HG02973 (cell line): Measurements from ENCODE around the gene GRAMD4.

Source experiments
- ATAC-seq: cut with Tn5 transposase; IDR thresholded peaks from one replicate; pipeline ENCODE4 v1.9.1; 2021; ENCODE audit warnings: moderate library complexity; ENCODE audit not compliant: unreplicated experiment

Gene GRAMD4

DNA sequence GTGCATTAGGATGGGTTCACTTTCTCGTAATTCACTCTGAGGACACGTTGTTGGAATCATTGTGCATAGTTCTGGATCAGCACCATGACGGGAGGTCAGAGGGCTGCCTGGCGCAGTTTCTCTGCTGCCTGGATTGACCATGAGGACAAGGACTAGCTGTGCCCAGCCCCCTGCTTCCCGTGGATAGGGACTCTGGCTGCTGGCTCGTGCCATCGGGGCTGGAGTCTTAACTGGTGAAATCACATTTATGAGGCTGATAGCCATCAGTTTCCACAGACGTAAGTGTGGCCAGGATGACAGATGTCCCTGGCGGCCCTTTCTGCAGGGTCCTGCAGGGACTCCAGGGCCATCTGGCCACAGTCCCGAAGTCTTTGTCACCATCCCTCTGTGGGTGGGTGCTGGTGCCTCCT is 24.1 kb upstream of the GRAMD4 start:
- ATAC-seq: no peak

DNA sequence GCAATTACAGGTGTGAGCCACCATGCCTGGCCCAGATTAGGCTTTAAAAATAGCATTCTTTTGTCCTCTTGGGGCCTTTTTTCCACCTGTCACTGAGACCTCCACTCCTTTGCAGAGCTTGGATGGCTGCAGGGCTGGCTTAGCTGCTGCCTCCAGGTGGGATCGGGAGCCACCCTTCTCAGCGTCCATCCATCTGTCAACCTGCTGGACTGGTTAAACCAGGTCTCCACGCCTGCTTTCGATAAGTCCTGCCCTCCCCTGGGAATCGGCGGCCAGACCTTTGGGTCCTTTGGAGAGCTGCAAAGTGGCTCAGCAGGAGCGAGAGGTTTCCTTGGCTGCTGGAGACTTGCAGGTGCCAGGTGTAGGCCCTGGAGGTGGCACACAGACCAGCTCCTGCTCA is 23.4 kb upstream of the GRAMD4 start:
- no peak for ATAC-seq

GRCh38 chr22:46598224-46598623 is 22.0 kb upstream of the GRAMD4 start:
- no peak for ATAC-seq

DNA sequence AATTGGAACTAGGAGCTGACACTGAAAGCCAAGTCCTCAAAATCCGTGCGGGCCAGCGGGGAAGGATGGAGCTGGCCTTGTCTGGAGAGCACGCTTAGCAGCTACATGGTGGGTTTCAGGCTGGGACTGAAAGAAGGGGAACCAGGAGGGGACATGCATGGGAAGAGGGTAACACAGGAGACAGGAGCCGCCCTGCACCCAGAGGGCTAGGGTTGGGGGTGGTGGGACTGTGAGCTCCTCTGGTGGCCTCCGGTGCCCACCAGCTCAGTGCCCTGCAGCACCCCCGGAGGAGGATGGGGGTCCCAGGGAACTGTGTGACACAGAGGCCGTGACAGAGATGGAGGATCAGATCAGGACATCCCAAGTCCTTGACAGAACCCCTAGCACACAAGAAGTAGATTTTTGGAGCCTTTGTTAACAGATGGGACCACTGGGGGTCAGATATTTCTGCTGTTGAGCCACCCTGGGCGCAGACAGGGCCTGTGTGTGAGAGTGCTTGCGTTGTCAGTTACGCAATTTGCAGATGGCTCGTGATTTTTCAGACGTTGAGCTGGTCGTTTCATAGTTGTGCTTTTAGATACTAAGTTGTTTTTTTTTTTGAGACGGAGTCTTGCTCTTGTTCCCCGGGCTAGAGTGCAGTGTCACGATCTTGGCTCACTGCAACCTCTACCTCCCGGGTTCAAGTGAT is 21.3 kb upstream of the GRAMD4 start:
- ATAC-seq: no peak

GRCh38 chr22:46600273-46600796 is 19.9 kb upstream of the GRAMD4 start:
- no peak for ATAC-seq

- ATAC-seq: no peak
Measured at GRCh38 chr22:46602025-46602424, 18.2 kb upstream of the GRAMD4 start.

- ATAC-seq: no peak
Measured at GRCh38 chr22:46604306-46604690, 15.9 kb upstream of the GRAMD4 start.

DNA sequence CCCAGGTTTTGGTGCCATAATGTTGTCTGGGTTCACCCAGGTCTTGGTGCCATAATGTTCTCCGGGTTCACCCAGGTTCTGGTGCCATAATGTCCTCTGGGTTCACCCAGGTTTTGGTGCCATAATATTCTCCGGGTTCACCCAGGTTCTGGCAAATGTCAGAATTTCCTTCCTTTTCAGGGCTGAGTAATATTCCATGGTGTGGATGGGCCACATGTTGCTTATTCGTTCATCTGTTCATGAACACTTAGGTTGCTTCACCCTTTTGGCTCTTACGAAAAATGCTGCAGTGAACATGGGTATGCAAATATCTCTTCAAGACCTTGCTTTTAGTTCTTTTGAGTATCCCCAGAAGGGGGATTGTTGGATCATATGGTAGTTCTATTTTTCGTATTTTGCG is 15.1 kb upstream of the GRAMD4 start:
- no peak for ATAC-seq

GRCh38 chr22:46606886-46607285 is 13.3 kb upstream of the GRAMD4 start:
- ATAC-seq: no peak

DNA sequence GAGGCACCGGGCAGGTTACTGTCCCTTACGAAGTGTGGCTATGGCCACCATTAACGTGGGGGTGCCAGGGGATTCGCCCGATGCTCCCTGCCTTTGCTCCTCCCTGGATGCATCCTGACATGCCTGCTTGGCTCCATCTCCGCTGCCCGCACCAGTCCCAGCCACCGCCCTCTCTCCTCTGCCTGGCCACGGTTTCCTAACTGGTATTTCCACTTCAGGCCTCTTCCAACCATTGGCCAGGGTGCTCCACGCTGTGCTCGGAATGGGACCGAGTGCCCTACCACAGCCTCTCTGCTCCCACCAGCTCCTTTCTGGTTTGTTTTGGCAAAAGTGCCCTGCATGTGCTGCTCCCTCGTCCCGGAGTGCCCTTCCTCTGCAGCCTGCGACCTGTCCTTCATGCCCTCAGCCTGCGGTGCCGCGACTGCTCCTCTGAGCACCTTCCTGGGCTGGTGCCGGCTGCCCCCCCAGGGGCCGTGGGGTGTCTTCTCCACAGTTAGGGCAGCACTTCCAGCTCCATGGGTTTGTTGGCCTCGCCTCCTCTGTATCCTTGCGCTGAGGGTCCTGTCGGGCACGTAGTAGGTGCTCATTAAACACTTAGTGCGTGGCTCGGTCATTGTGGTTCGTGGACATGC is 12.6 kb upstream of the GRAMD4 start:
- no peak for ATAC-seq

DNA sequence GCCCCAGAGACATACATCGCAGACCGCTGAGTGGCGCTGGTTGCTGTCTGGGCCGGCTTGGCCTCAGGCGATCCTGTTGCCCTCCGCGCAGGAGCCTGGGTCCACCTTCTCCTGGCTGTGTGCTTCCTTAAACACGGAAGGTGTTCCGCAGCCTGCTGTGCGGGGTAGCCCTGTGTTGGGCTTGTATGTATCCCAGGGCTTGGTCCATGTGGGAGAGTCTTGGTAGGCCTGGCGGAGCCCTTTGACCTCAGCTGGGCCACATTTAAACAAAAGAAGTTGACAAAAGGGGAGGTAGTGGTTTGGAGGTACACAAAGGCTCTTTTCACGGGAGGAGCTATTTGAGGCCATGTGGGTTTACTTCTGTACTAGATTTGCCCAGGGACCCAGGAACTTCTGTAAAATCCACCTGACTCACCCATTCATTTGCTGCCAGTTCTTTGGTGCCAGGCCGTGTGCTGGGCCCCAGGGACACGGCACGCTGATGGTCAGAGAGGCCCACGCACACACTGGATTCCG is 11.0 kb upstream of the GRAMD4 start:
- no peak for ATAC-seq

GRCh38 chr22:46609724-46610201 is 10.4 kb upstream of the GRAMD4 start:
- no peak for ATAC-seq

DNA sequence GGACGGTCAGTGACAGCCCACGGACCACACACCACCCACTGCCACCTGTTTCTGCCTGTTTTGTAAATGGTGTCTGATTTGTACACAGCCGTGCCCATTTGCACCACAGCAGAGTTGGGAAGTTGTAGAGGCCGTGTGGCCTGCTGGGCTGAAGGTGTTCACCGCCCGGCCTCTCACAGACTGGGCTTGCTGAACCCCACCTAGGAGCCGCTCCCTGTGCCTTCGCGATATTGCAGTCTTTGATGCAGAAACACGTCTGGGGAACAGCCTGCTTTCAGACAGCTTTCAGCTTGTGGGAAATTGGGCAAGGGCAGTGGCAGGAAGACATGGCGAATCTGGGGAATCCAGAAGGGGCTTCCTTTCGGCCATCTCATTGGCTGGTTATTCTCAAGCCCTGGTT is 9.8 kb upstream of the GRAMD4 start:
- ATAC-seq: no peak

GRCh38 chr22:46611189-46611588 is 9.0 kb upstream of the GRAMD4 start:
- no peak for ATAC-seq

DNA sequence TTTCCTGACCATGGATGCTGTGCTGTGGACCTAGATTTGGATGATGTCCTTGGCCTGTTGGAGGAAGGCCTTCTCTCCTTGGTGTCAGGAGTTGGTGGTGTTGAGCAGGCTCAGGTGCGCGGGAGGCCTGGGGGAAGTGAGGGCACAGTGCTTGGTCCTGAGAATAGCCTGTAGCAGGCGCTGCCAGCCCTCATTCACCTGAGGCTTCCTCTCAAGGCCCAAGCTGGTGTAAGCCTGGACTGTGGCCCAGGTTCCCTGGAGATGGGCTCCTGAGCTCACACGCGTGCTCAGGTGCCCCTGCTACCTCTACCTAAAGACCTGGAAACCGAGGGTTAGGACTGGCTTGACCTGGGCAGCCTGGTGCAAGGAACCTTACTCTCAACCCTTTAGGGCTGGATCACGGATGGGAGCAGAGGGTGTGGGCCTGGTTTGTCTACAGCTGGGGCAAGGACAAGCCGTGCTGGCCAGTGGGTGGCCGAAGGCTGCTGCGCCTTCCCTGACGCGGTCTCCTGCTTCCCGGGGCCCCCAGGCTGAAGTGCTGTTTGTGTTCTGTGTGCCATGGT is 7.8 kb upstream of the GRAMD4 start:
- no peak for ATAC-seq

DNA sequence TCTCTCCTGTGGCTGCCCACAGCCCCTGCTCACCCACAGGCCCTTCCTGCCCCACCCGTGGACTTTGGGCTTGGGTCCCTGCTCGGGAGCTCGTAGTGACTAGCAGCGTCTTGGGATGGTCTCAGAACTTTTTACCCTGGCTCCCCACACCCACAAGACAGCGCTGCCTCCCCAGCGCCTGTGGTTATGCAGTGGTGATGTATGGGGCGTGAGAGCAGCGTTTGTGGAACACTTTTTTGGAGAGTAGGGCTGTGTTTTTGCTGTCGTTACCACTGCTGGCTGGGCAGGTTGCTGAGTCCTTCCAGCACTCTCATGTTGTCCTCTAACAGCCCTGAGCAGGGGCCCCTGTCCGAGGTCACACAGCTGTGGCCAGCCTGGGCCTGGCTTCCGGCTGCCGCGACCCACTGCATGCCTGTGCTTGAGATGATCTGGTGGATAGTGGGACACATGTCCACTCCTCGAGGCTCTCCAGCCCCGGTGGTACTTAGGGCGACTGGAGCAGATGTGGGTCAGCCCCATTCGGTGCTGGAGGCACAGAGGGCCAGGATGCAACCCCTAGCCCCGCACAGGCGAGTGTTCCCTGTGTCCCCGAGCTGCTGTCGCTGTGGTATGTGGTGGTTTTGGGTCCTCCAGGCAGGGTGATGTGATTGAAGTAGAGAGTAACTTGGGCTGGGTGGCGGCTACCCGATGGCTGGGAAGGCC is 7.1 kb upstream of the GRAMD4 start:
- no peak for ATAC-seq

- ATAC-seq: no peak
Measured at GRCh38 chr22:46613606-46614021, 6.6 kb upstream of the GRAMD4 start.

DNA sequence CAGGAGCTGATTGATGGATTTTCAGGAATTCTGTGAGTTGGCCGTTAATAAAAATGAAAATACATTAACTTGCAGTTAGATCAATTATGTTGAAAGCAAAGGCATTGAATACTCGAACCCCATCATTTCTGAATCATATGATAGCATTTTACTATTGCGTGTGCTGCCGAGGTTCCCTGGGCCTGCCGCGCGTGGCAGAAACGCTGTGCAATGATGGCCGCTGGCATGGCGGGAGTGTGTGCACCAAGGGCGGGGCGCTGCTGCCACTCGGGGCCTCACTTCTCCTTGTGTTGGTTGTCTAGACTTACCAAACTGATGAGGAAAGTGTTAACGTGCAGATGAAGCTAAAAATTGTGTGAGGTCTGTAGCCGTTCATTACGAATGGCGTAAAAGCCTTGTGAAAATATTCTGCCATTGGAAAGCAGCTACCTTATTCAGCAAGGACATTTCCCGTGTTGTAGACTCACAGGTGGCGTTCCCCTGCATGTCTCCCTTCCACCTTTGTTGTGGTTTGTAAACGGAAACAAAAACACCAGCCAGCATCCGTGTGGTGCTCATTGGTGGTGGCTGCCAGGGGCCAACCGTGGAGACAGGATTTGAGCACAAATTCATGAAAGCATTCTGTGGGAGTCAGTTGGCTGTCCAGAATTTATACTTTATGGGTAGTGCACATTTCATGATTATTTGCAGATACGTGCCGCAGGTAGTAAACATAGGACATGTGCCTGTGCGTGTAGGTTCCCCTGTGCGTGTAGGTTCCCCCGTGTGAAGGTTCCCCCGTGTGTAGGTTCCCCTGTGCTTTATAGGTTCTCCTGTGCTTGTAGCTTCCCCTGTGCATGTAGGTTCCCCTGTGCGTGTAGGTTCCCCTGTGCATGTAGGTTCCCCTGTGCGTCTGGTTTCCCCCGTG is 5.9 kb upstream of the GRAMD4 start:
- ATAC-seq: no peak

GRCh38 chr22:46617207-46617985 is 2.8 kb upstream of the GRAMD4 start:
- ATAC-seq: no peak
